Mesothelial cell of epicardium (in vitro differentiated cells): ENCODE measurements around the gene TOMM5. TPM values are rescaled to one million over a fixed set of nuclear protein-coding genes. Genes with fewer than 3 reads are reported as not detected.

Experiments
- DNase-seq, 2 experiments: peaks; one replicate each; pipeline ENCODE4 v3.0.0; 2021; ENCODE audit warnings: low spot score in 2 of 2; ENCODE audit not compliant: unreplicated experiment in 2 of 2
- H3K27ac Mint-ChIP-seq: 2 replicates; pipeline ENCODE4 v1.8.0; 2021; ENCODE audit warnings: mixed read lengths
- H3K27me3 Mint-ChIP-seq: 2 replicates; pipeline ENCODE4 v1.8.0; 2021; ENCODE audit warnings: low read depth, mixed read lengths
- H3K36me3 Mint-ChIP-seq: 2 replicates; pipeline ENCODE4 v1.8.0; 2021; ENCODE audit warnings: mixed read lengths
- H3K4me1 Mint-ChIP-seq: 2 replicates; pipeline ENCODE4 v1.8.0; 2021; ENCODE audit warnings: mixed read lengths
- H3K4me3 Mint-ChIP-seq: 2 replicates; pipeline ENCODE4 v1.8.0; 2021; ENCODE audit warnings: mild to moderate bottlenecking, moderate library complexity, mixed read lengths
- H3K9me3 Mint-ChIP-seq: 2 replicates; pipeline ENCODE4 v1.8.0; 2021; ENCODE audit warnings: mixed read lengths
- total RNA-seq: library from RNA; stranded (reverse); gene quantifications from 3 replicates; pipeline ENCODE4 v1.2.1, GENCODE V29; 2021
- TF ChIP-seq, protein P1 (sequence below): fragments of 200-600 bp; sonication (generic); IDR thresholded peaks from one replicate; pipeline ENCODE4 v1.5.0; 2021; ENCODE audit warnings: antibody characterized with exemption; ENCODE audit not compliant: unreplicated experiment

Gene TOMM5
- total RNA-seq, 1 donor from 2014 or later, result 83.4 TPM

DNA sequence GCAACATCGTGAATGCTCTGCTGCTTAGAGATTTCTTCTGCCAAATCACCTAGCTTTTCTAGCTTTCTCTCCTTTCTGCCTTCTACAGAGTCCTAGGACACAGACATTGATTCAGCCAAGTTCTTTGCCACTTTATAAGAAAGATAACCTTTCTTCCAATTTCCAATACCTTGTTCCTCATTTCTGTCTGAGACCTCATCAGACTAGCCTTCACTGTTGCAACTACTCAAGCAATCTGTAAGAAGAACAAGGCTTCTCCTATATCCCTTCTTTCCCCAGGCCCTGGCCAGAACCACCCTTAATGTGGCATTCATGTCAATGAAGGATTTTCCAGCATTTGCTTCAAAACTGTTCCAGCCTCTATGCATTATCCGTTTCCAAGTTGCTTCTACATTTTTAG lies 40.5 kb downstream of the TOMM5 start:
- H3K36me3 Mint-ChIP-seq, result peaks cover 8% of the 10 kb centered on the region
- DNase-seq, result no peak
- no peaks in the 10 kb centered on the region for H3K4me1 Mint-ChIP-seq
- no peaks in the 10 kb centered on the region for H3K9me3 Mint-ChIP-seq
- H3K4me3 Mint-ChIP-seq, result no peak overlapping the region
- TF ChIP-seq, protein P1, sequence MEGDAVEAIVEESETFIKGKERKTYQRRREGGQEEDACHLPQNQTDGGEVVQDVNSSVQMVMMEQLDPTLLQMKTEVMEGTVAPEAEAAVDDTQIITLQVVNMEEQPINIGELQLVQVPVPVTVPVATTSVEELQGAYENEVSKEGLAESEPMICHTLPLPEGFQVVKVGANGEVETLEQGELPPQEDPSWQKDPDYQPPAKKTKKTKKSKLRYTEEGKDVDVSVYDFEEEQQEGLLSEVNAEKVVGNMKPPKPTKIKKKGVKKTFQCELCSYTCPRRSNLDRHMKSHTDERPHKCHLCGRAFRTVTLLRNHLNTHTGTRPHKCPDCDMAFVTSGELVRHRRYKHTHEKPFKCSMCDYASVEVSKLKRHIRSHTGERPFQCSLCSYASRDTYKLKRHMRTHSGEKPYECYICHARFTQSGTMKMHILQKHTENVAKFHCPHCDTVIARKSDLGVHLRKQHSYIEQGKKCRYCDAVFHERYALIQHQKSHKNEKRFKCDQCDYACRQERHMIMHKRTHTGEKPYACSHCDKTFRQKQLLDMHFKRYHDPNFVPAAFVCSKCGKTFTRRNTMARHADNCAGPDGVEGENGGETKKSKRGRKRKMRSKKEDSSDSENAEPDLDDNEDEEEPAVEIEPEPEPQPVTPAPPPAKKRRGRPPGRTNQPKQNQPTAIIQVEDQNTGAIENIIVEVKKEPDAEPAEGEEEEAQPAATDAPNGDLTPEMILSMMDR, result no peak
- H3K27me3 Mint-ChIP-seq, result no peaks in the 10 kb centered on the region
- H3K27ac Mint-ChIP-seq, result no peak overlapping the region

DNA sequence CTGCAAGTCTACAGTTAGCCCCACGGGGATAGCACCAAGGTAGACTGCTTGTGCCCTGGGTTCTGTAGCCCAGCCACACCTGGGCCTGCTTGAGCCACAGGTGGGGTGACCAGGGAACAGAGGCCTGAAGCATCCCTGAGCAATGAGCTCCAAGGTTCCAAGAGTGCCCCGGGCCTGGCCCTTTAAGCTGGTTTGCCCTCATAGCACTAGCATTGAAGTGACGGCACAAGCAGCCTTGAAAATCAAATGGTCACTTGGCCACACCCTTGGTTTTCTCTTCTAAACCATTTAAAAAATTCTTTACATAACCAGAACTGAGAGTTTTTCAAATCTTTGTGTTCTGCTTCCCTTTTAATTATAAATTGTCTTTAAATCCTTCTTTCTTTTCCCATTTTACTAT lies 40.9 kb downstream of the TOMM5 start:
- DNase-seq, result no peak
- Mint-ChIP-seq H3K27ac (no peak overlapping the region), H3K9me3 (no peaks in the 10 kb centered on the region), H3K27me3 (no peaks in the 10 kb centered on the region), H3K4me3 (no peak overlapping the region), H3K4me1 (no peaks in the 10 kb centered on the region), H3K36me3 (peaks cover 6% of the 10 kb centered on the region)
- TF ChIP-seq, protein P1, result no peak

DNA sequence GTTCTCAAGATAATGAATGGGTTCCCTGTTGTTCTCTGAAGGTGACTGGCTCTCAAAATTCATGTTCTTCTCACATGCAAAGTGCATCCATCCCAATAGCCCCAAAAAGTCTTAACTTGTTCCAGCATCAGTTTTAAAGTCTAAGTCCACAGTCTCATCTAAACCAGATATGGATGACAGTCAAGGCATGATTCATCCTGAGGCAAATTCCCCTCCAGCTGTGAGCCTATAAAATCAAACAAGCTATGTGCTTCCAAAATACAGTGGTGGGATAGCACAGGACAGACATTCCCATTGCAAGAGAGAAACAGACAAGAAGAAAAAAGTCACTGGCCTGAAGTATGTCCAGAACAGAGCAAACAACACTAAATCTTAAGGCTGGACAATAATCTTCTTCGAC lies 41.6 kb downstream of the TOMM5 start:
- Mint-ChIP-seq H3K36me3 (peaks cover 5% of the 10 kb centered on the region), H3K27ac (no peak overlapping the region), H3K4me1 (no peaks in the 10 kb centered on the region), H3K27me3 (no peaks in the 10 kb centered on the region), H3K9me3 (no peaks in the 10 kb centered on the region), H3K4me3 (no peak overlapping the region)
- no peak for DNase-seq
- TF ChIP-seq, protein P1, result no peak

DNA sequence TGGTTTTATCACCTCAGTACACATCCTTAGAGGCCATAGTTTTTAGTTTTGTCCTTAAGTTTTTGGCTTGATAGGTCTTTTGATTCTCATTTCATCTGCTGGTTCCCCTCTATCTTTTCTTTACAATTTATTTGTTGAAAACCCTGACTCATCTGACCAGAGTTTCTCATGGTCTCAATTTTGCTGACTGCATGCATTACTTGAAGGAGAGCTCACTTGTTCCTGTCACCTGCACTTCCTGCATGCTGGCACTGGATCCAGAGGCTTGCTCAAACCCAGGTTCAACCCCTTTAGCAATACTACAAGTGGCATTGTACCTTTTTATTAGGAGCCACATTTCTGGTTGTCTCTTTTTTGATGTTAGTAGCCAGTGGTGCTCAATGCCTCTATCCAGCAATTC lies 42.9 kb downstream of the TOMM5 start:
- Mint-ChIP-seq H3K27me3 (no peaks in the 10 kb centered on the region), H3K9me3 (peaks cover 3% of the 10 kb centered on the region), H3K27ac (no peak overlapping the region), H3K4me3 (no peak overlapping the region), H3K4me1 (no peaks in the 10 kb centered on the region), H3K36me3 (peaks cover 6% of the 10 kb centered on the region)
- DNase-seq, result no peak
- TF ChIP-seq, protein P1, result no peak

DNA sequence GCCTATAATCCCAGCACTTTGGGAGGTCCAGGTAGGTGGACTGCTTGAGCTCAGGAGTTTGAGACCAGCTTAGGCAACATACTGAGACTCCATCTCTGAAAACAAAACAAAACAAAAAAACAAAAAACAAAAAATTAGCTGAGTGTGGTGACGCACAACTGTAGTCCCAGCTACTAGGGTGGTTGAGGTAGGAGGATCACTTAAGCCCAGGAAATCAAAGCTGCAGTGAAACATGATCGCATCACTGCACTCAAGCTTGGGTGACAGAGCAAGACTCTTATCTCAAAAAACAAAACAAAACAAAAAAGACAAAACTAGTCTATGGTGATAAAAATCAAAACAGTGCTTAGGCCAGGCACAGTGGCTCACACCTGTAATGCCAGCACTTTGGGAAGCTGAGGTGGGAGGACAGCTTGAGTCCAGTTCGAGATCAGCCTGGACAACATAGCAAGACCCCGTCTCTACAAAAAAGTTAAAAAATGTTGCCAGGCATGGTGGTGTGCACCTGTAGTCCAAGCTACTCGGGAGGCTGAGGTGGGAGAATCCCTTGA lies 45.0 kb downstream of the TOMM5 start:
- no peak for DNase-seq
- no peaks in the 10 kb centered on the region for H3K27me3 Mint-ChIP-seq
- TF ChIP-seq, protein P1, result no peak
- H3K36me3 Mint-ChIP-seq, result peaks cover 8% of the 10 kb centered on the region
- peaks cover 3% of the 10 kb centered on the region for H3K9me3 Mint-ChIP-seq
- H3K27ac Mint-ChIP-seq, result no peak overlapping the region
- no peaks in the 10 kb centered on the region for H3K4me1 Mint-ChIP-seq
- no peak overlapping the region for H3K4me3 Mint-ChIP-seq

DNA sequence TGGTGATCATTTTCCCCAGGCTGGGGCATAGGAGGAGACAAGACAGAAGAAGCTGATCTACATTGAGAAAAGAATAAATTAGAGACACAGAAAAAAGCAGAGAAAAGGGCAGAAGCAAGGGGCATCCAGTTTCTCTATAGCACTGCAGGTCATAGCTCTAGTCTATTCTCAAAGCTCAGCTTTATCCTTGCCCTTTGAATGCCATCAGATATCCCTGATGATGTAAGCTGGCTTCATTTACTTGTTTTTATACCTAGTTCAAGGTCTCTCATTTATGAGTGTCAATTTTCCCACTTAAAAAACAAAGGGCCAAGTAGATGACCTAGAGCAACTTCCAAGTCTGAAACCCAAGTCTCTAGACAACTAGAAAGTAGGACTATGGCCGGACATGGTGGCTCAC lies 48.9 kb downstream of the TOMM5 start:
- TF ChIP-seq, protein P1, result no peak
- no peaks in the 10 kb centered on the region for H3K27me3 Mint-ChIP-seq
- no peak overlapping the region for H3K27ac Mint-ChIP-seq
- H3K9me3 Mint-ChIP-seq, result peaks cover 3% of the 10 kb centered on the region
- peaks cover 22% of the 10 kb centered on the region for H3K36me3 Mint-ChIP-seq
- H3K4me1 Mint-ChIP-seq, result no peaks in the 10 kb centered on the region
- H3K4me3 Mint-ChIP-seq, result no peak overlapping the region
- no peak for DNase-seq
